ENCODE data around the gene CTIF.

- TF ChIP-seq, protein P1, sequence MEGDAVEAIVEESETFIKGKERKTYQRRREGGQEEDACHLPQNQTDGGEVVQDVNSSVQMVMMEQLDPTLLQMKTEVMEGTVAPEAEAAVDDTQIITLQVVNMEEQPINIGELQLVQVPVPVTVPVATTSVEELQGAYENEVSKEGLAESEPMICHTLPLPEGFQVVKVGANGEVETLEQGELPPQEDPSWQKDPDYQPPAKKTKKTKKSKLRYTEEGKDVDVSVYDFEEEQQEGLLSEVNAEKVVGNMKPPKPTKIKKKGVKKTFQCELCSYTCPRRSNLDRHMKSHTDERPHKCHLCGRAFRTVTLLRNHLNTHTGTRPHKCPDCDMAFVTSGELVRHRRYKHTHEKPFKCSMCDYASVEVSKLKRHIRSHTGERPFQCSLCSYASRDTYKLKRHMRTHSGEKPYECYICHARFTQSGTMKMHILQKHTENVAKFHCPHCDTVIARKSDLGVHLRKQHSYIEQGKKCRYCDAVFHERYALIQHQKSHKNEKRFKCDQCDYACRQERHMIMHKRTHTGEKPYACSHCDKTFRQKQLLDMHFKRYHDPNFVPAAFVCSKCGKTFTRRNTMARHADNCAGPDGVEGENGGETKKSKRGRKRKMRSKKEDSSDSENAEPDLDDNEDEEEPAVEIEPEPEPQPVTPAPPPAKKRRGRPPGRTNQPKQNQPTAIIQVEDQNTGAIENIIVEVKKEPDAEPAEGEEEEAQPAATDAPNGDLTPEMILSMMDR (IDR thresholded peaks at IDR 0.05): no peak
- no peak for TF ChIP-seq POLR2A (IDR thresholded peaks at IDR 0.05)
- TF ChIP-seq POLR2AphosphoS5 (IDR thresholded peaks at IDR 0.05; ENCODE audit: insufficient read depth in 1 of 2, low read depth in 1 of 2): no peak
These were observed 349.9 kb downstream of the CTIF start for GRCh38 chr18:48888773-48889080.
